Panc1 (cell line): ENCODE data around the gene BARX2. TPM values are rescaled to one million over a fixed set of nuclear protein-coding genes. Genes with fewer than 3 reads are reported as not detected.

Experiments
- ATAC-seq: fragments of 200-7000 bp; cut with Tn5 transposase; 2 replicates; pipeline ENCODE4 v1.9.1; 2020; ENCODE audit warnings: mild to moderate bottlenecking, moderate library complexity
- BruUV-seq: library from RNA; stranded (reverse); fragments of 400-500 nt; replicated peaks from 2 replicates; lab custom pipeline; 2021; lab: Mats Ljungman, UMichigan
- CTCF ChIA-PET: fragments of 300-600 bp; sonication (Branson Sonifier 250); formaldehyde crosslinking; loops from one replicate; lab custom pipeline; 2022; ENCODE audit warnings: antibody characterized with exemption; lab: Charles Lee
- POLR2A ChIA-PET: fragments of 300-600 bp; sonication (Branson Sonifier 250); formaldehyde crosslinking; loops from one replicate; lab custom pipeline; 2022; ENCODE audit warnings: antibody characterized with exemption; lab: Charles Lee
- DNase-seq: peaks from one replicate; pipeline ENCODE4 v3.0.0-alpha.2; 2010; ENCODE audit warnings: low read depth, low spot score
- H3K27ac ChIP-seq: 2 replicates; pipeline ENCODE4 v1.5.1; 2011; ENCODE audit warnings: mild to moderate bottlenecking, low read length, inconsistent platforms
- H3K27me3 ChIP-seq: fragments of 200-500 bp; sonication (Bioruptor generic); 2 replicates; pipeline ENCODE4 v1.6.0; 2014; ENCODE audit warnings: low read length, inconsistent platforms; ENCODE audit not compliant: control insufficient read depth, insufficient read depth
- H3K36me3 ChIP-seq: fragments of 200-500 bp; sonication (Bioruptor generic); 2 replicates; pipeline ENCODE4 v1.5.1; 2014; ENCODE audit warnings: inconsistent platforms, mild to moderate bottlenecking, low read length, moderate library complexity; ENCODE audit not compliant: control insufficient read depth, insufficient read depth
- H3K4me1 ChIP-seq: 2 replicates; pipeline ENCODE4 v1.5.1; 2011; ENCODE audit warnings: inconsistent platforms, mild to moderate bottlenecking, low read length, moderate library complexity; ENCODE audit not compliant: control insufficient read depth, insufficient read depth
- H3K4me3 ChIP-seq, 2 experiments: 2 replicates each; pipeline ENCODE4 v1.5.1; 2011 to 2012; ENCODE audit warnings: low read depth in 2 of 2, low read length in 2 of 2, mild to moderate bottlenecking in 2 of 2, inconsistent platforms in 1 of 2, moderate library complexity in 1 of 2
- H3K9me3 ChIP-seq: fragments of 200-500 bp; sonication (Bioruptor generic); 2 replicates; pipeline ENCODE4 v1.5.1; 2014; ENCODE audit warnings: low read depth, mild to moderate bottlenecking, inconsistent platforms, low read length, moderate library complexity; ENCODE audit not compliant: control insufficient read depth, insufficient read depth
- CTCF ChIP-seq: fragments of 450-650 bp; IDR thresholded peaks from 2 replicates; pipeline ENCODE4 v1.5.1; 2017; ENCODE audit warnings: mild to moderate bottlenecking
- POLR2AphosphoS5 ChIP-seq: IDR thresholded peaks from 2 replicates; pipeline ENCODE4 v1.6.1; 2012; ENCODE audit warnings: mild to moderate bottlenecking, low read depth, low read length, moderate library complexity
- SIN3A ChIP-seq: IDR thresholded peaks from 2 replicates; pipeline ENCODE4 v1.6.1; 2012; ENCODE audit warnings: low read depth, mild to moderate bottlenecking, low read length, moderate library complexity, borderline replicate concordance; ENCODE audit not compliant: insufficient read depth
- TCF7L2 ChIP-seq: IDR thresholded peaks from 2 replicates; pipeline ENCODE4 v1.6.1; 2011; ENCODE audit warnings: mild to moderate bottlenecking, low read depth, low read length, inconsistent platforms
- in situ Hi-C: cut with HindIII; loops from 2 replicates; pipeline ENCODE4 v1.10.0; 2016; ENCODE audit warnings: low sequenced_read_pairs, low pct_unique_long_range_greater_than_20kb
- intact Hi-C: fragments of 100-400 bp; cut with micrococcal nuclease; formaldehyde crosslinking; loops from one replicate; pipeline ENCODE4 v1.10.0; 2022; ENCODE audit not compliant: unreplicated experiment
- total RNA-seq: library from RNA; stranded (reverse); gene quantifications from one replicate; pipeline ENCODE4 v1.2.1, GENCODE V29; 2021; ENCODE audit not compliant: unreplicated experiment
- TF ChIP-seq, protein P1 (sequence below), 2 experiments: IDR thresholded peaks; 2 replicates each; pipeline ENCODE4 v1.6.1; 2011 to 2012; ENCODE audit warnings: low read depth in 2 of 2, control low read depth in 1 of 2, low read length in 1 of 2, mild to moderate bottlenecking in 1 of 2, moderate library complexity in 1 of 2; ENCODE audit not compliant: insufficient read depth in 1 of 2

Gene BARX2
- total RNA-seq, 1 experiment from 2014 or later, result 3.9 TPM

GRCh38 chr11:129372609-129373488 lies 2.8 kb upstream of the BARX2 start:
- ATAC-seq (no peak), DNase-seq (no peak)
- H3K36me3 ChIP-seq, result no peaks in the 10 kb centered on the region
- TF ChIP-seq CTCF (no peak), TCF7L2 (no peak), SIN3A (no peak), POLR2AphosphoS5 (no peak)
- TF ChIP-seq, protein P1, sequence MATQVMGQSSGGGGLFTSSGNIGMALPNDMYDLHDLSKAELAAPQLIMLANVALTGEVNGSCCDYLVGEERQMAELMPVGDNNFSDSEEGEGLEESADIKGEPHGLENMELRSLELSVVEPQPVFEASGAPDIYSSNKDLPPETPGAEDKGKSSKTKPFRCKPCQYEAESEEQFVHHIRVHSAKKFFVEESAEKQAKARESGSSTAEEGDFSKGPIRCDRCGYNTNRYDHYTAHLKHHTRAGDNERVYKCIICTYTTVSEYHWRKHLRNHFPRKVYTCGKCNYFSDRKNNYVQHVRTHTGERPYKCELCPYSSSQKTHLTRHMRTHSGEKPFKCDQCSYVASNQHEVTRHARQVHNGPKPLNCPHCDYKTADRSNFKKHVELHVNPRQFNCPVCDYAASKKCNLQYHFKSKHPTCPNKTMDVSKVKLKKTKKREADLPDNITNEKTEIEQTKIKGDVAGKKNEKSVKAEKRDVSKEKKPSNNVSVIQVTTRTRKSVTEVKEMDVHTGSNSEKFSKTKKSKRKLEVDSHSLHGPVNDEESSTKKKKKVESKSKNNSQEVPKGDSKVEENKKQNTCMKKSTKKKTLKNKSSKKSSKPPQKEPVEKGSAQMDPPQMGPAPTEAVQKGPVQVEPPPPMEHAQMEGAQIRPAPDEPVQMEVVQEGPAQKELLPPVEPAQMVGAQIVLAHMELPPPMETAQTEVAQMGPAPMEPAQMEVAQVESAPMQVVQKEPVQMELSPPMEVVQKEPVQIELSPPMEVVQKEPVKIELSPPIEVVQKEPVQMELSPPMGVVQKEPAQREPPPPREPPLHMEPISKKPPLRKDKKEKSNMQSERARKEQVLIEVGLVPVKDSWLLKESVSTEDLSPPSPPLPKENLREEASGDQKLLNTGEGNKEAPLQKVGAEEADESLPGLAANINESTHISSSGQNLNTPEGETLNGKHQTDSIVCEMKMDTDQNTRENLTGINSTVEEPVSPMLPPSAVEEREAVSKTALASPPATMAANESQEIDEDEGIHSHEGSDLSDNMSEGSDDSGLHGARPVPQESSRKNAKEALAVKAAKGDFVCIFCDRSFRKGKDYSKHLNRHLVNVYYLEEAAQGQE (IDR thresholded peaks at IDR 0.05; ENCODE audit: insufficient read depth in 1 of 2, low read depth in 2 of 2, low read length in 1 of 2), result no peak
- peak overlapping the region; percentile 51 to 54 for H3K4me3 ChIP-seq
- H3K27ac ChIP-seq, result no peak overlapping the region
- intact Hi-C loops (no loop called here), in situ Hi-C loops (no loop called here)
- peaks cover 7% of the 10 kb centered on the region for H3K4me1 ChIP-seq
- ChIA-PET POLR2A (no interaction called here), CTCF (no interaction called here)
- BruUV-seq, result no TSS peak
- H3K9me3 ChIP-seq, result no peaks in the 10 kb centered on the region
- H3K27me3 ChIP-seq, result peaks cover 50% of the 10 kb centered on the region

DNA sequence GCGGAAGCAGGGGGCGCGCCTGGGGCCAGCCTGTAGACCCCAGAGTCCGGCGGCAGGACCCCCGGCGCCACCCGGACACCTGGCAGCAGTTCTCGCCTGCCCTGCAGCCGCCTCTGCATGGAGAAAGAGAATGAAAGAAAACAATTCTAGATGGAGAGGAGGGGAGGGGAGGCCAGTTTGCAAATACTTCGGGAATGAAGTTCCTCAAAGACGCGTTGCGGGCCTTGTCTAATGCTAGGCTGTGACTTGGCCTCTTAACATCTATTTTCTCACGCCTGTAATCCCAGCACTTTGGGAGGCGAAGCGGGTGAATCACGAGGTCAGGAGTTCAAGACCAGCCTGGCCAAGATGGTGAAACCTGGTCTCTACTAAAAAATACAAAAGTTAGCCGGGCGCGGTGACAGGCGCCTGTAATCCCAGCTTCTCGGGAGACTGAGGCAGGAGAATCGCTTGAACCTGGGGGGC lies 2.1 kb upstream of the BARX2 start:
- no peaks in the 10 kb centered on the region for H3K9me3 ChIP-seq
- BruUV-seq, result no TSS peak

More for the DNA sequence above, 2.1 kb upstream of the BARX2 start:
- ChIA-PET POLR2A (no interaction called here), CTCF (no interaction called here)
- intact Hi-C loops, result no loop called here
- no peak for ATAC-seq
- in situ Hi-C loops, result no loop called here
- H3K4me1 ChIP-seq, result peaks cover 7% of the 10 kb centered on the region
- peaks cover 44% of the 10 kb centered on the region for H3K27me3 ChIP-seq
- no peaks in the 10 kb centered on the region for H3K36me3 ChIP-seq
- TF ChIP-seq, protein P1 (IDR thresholded peaks at IDR 0.05; ENCODE audit: insufficient read depth in 1 of 2, low read depth in 2 of 2, low read length in 1 of 2), result no peak
- no peak for TF ChIP-seq TCF7L2
- no peak for TF ChIP-seq POLR2AphosphoS5
- no peak for TF ChIP-seq CTCF
- no peak for TF ChIP-seq SIN3A
- no peak for DNase-seq
- H3K4me3 ChIP-seq, result peak overlapping the region; percentile 51 to 54
- H3K27ac ChIP-seq, result no peak overlapping the region
